ENCODE data around the gene NUDT17. TPM values are rescaled to one million over a fixed set of nuclear protein-coding genes. Genes with fewer than 3 reads are reported as not detected.

Gene NUDT17
- total and polyA plus RNA-seq, 2 of the 8 experiments (the other 6 are each of a cell fraction or from before 2014, with no cell fraction given), result 2.7 to 4.1 TPM

DNA sequence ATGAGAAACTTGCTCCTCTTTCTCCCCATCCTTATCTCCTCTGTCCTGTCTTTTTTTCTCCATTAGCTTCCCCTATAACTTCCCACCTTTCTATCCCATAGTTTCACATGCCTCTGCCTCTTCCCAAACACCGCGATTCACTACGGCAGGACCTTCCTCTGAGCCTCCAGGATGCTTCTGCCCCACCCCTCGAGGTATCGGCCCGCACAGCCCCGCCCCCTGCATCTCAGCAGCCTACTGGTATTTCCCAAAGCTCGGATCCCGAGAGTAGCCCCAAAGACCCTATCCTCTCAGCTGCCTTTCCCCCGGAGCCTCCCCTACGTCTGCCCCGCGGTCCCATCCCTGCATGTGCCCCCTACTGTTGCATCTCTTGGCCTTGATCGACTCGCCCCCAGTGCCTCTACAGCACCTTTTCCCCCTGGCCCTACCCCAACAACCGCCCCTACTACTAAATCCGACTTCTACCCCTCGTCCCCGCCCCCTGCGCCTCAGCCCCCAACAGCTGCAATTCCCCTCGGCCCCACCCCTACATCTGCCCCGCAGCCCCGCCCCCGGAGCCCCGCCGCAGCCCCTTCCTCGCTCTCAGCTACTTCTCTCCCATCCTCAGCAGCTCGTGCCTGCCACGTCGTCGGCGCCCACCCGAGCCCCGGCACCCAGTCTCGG, 12.9 kb downstream of the NUDT17 start:
- no peak overlapping the region for H2AK5ac ChIP-seq (ENCODE audit: low read depth, low read length)
- 0% methylated on average over 6 of the region's 35 CpGs; no CpG with 5 or more reads in 1 of the 2 experiments for WGBS, 2 experiments (ENCODE audit: extremely low coverage in 1 of 2, insufficient coverage in 1 of 2, insufficient read length in 1 of 2, insufficient replicate concordance in 2 of 2, low coverage in 1 of 2, low lambda C conversion rate in 2 of 2, missing lambda C conversion rate in 1 of 2)
- no peak overlapping the region for H2BK120ac ChIP-seq (replicated peaks; ENCODE audit: low read depth, low read length)
- peaks cover 7% of the 10 kb centered on the region for H3K23me2 ChIP-seq (ENCODE audit: low read depth, low read length)
- peak overlapping the region; percentile 46; the same call in 1 of the 2 replicates for H2BK15ac ChIP-seq (ENCODE audit: low read length)
- H2AFZ ChIP-seq (ENCODE audit: low read length), result no peak overlapping the region; the same call in 1 of the 2 replicates
- H3K27me3 ChIP-seq (replicated peaks in 1 of 4; ENCODE audit: control insufficient read depth in 3 of 4, extremely low read depth in 1 of 4, insufficient read depth in 3 of 4, low read length in 3 of 4), result no peaks in the 10 kb centered on the region; a peak in 1 of 7 replicates
- peak overlapping the region; percentile 99 for H4K5ac ChIP-seq (ENCODE audit: insufficient read length, low read depth, low read length)
- H3K9ac ChIP-seq (replicated peaks in 1 of 4; ENCODE audit: extremely low read depth in 1 of 4, low read depth in 3 of 4, low read length in 3 of 4), result peak overlapping the region; percentile 46 to 90 (median 62)
- peaks cover 5% of the 10 kb centered on the region; the same call in 1 of the 2 replicates for H3K79me1 ChIP-seq (ENCODE audit: low read depth, low read length)
- H3K4ac ChIP-seq (replicated peaks; ENCODE audit: insufficient read length, low read depth, low read length), result no peak overlapping the region
- peak overlapping the region; percentile 63 to 95 (median 89) for H3K4me3 ChIP-seq (ENCODE audit: extremely low read depth in 1 of 4, insufficient read depth in 2 of 4, low read depth in 3 of 4, low read length in 4 of 4)
- peak overlapping the region; percentile 89 for H3K56ac ChIP-seq (replicated peaks; ENCODE audit: insufficient read length, low read depth, low read length)
- H3K4me1 ChIP-seq (replicated peaks in 1 of 4; ENCODE audit: control insufficient read depth in 3 of 4, insufficient read depth in 4 of 4, low read length in 3 of 4), result peaks cover 0 to 5% (median 3%) of the 10 kb centered on the region in 4 experiments; a peak in 4 of 7 replicates
- H3K27ac ChIP-seq (ENCODE audit: low read depth, low read length), result peak overlapping the region; percentile 78; the same call in 1 of the 2 replicates
- no peak overlapping the region for H3K14ac ChIP-seq (ENCODE audit: insufficient read length)
- H4K20me1 ChIP-seq (replicated peaks in 1 of 2; ENCODE audit: control insufficient read depth in 1 of 2, insufficient read depth in 2 of 2, low read length in 2 of 2), result no peaks in the 10 kb centered on the region
- FAIRE-seq (no peak), DNase-seq (ENCODE audit: low read depth in 1 of 2, low spot score in 2 of 2) (peak; percentile 43 to 93)
- peak overlapping the region; percentile 81 for H4K91ac ChIP-seq (replicated peaks; ENCODE audit: insufficient read length, low read length)
- peak overlapping the region; percentile 63 to 72 for H3K4me2 ChIP-seq (ENCODE audit: insufficient read depth in 1 of 2, low read depth in 2 of 2, low read length in 2 of 2)
- H3K18ac ChIP-seq (ENCODE audit: extremely low read depth, low read length), result peak overlapping the region; percentile 99
- peak overlapping the region; percentile 83; the same call in 1 of the 2 replicates for H2BK5ac ChIP-seq (ENCODE audit: low read depth, low read length)
- H3K79me2 ChIP-seq (ENCODE audit: control insufficient read depth in 1 of 2, insufficient read depth in 2 of 2, low read length in 2 of 2), result peaks cover 0 to 11% of the 10 kb centered on the region in 2 experiments; a peak in 1 of 4 replicates
- H2BK20ac ChIP-seq (ENCODE audit: low read length), result no peak overlapping the region
- H3K23ac ChIP-seq (ENCODE audit: insufficient read length), result no peak overlapping the region
- peaks cover 13 to 31% (median 26%) of the 10 kb centered on the region in 4 experiments for H3K36me3 ChIP-seq (ENCODE audit: control insufficient read depth in 2 of 4, insufficient read depth in 4 of 4, low read length in 3 of 4)
- peak overlapping the region; percentile 96; the same call in 1 of the 2 replicates for H4K8ac ChIP-seq (ENCODE audit: extremely low read depth, insufficient read depth, low read length)
- peaks cover 4 to 5% of the 10 kb centered on the region in 2 experiments; a peak in 2 of 4 replicates for H3K9me3 ChIP-seq (ENCODE audit: insufficient read depth in 2 of 2, low read depth in 1 of 2, low read length in 1 of 2)
- ChIA-PET CTCF (ENCODE audit: partially characterized antibody) (interaction anchor here (0.9 to 12.9 kb wide), 11 partner anchors 11 to 154 kb away, joined by 3 to 214 read pairs (median 6); partner anchors contain the start of gene NUDT17), POLR2A (ENCODE audit: partially characterized antibody) (interaction anchor here (0.8 to 8.1 kb wide), 24 partner anchors 10 to 194 kb away, joined by 3 to 95 read pairs (median 6); partner anchors contain the start of genes ANKRD35, NUDT17, PEX11B and POLR3C)
- no peak overlapping the region for H2BK12ac ChIP-seq (ENCODE audit: low read depth, low read length)
- TF ChIP-seq RAD21 (IDR thresholded peaks at IDR 0.05 in 1 of 2, conservative IDR thresholded peaks at IDR 0.05 in 1 of 2; ENCODE audit: low read depth in 2 of 2, low read length in 2 of 2), result no peak
- TF ChIP-seq MAX (IDR thresholded peaks at IDR 0.05), result 0 out of 2 replicates have a peak, but pooled peaks have one; percentile 8
- no peak for TF ChIP-seq BRCA1 (IDR thresholded peaks at IDR 0.05; ENCODE audit: low read depth, low read length)
- TF ChIP-seq TBP (IDR thresholded peaks at IDR 0.05; ENCODE audit: low read depth, low read length), result no peak
- no peak; the same call in 1 of the 2 replicates for TF ChIP-seq POLR2AphosphoS5 (IDR thresholded peaks at IDR 0.05; ENCODE audit: low read depth, low read length)
- no peak for TF ChIP-seq POLR2A (IDR thresholded peaks at IDR 0.05; ENCODE audit: control extremely low read depth in 1 of 2, low read depth in 2 of 2, low read length in 2 of 2)
- no peak for TF ChIP-seq CHD2 (IDR thresholded peaks at IDR 0.05; ENCODE audit: low read length)
- TF ChIP-seq POU5F1 (IDR thresholded peaks at IDR 0.05; ENCODE audit: low read depth, low read length), result no peak
- TF ChIP-seq SUZ12 (IDR thresholded peaks at IDR 0.05; ENCODE audit: low read length), result no peak
- no peak for TF ChIP-seq KDM5A (IDR thresholded peaks at IDR 0.05; ENCODE audit: low read length)
- no peak for TF ChIP-seq JUN (IDR thresholded peaks at IDR 0.05; ENCODE audit: low read depth, low read length)
- no peak for TF ChIP-seq BCL11A (IDR thresholded peaks at IDR 0.05; ENCODE audit: low read depth in 2 of 2, low read length in 2 of 2)
